ENCODE measurements around the gene LRIT3.

The LRIT3 gene

DNA sequence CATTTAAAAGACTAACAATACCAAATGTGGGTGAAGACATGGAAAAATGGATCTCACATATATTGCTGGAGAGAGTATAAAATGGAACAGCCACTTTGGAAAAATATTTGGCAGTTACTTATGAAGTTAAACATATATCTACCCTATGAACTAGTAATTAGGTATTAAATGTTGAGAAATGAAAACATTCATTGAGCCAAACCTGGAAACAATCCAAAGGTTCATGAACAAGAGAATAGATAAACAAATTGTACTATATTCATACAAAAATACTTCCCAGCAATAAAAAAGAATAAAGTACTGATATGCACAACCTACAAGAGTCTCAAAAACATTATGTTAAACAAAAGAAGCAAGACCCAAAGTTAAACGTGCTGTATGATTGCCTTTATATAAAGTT lies 60.8 kb downstream of the LRIT3 start:
- no peak for DNase-seq (ENCODE audit: low read depth)
- no peak overlapping the region for H3K4me3 ChIP-seq (replicated peaks; ENCODE audit: low read depth, low read length)
- TF ChIP-seq, protein P1, sequence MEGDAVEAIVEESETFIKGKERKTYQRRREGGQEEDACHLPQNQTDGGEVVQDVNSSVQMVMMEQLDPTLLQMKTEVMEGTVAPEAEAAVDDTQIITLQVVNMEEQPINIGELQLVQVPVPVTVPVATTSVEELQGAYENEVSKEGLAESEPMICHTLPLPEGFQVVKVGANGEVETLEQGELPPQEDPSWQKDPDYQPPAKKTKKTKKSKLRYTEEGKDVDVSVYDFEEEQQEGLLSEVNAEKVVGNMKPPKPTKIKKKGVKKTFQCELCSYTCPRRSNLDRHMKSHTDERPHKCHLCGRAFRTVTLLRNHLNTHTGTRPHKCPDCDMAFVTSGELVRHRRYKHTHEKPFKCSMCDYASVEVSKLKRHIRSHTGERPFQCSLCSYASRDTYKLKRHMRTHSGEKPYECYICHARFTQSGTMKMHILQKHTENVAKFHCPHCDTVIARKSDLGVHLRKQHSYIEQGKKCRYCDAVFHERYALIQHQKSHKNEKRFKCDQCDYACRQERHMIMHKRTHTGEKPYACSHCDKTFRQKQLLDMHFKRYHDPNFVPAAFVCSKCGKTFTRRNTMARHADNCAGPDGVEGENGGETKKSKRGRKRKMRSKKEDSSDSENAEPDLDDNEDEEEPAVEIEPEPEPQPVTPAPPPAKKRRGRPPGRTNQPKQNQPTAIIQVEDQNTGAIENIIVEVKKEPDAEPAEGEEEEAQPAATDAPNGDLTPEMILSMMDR (IDR thresholded peaks at IDR 0.05; ENCODE audit: low read length, missing control alignments) = no peak

DNA sequence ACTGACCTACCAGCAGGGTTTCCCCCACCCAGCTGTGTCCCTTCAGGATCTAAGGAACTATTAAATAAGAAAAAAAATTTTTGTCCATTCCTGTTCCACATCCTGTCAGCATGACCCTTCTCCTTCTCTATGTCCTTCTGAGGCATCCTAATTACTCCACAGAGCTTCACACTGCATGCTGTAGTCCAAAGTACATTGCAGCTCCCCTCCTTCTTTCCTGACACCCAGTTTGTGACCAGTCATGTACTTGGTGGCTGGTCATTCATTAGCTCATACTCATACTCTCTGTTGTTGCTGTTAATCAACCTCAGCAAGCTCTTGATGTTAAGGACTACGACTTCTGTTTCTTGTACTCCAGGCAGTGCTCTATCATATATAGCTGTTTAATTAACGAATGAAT lies 62.3 kb downstream of the LRIT3 start:
- TF ChIP-seq, protein P1 (IDR thresholded peaks at IDR 0.05; ENCODE audit: low read length, missing control alignments) = no peak
- no peak overlapping the region for H3K4me3 ChIP-seq (replicated peaks; ENCODE audit: low read depth, low read length)
- no peak for DNase-seq (ENCODE audit: low read depth)

DNA sequence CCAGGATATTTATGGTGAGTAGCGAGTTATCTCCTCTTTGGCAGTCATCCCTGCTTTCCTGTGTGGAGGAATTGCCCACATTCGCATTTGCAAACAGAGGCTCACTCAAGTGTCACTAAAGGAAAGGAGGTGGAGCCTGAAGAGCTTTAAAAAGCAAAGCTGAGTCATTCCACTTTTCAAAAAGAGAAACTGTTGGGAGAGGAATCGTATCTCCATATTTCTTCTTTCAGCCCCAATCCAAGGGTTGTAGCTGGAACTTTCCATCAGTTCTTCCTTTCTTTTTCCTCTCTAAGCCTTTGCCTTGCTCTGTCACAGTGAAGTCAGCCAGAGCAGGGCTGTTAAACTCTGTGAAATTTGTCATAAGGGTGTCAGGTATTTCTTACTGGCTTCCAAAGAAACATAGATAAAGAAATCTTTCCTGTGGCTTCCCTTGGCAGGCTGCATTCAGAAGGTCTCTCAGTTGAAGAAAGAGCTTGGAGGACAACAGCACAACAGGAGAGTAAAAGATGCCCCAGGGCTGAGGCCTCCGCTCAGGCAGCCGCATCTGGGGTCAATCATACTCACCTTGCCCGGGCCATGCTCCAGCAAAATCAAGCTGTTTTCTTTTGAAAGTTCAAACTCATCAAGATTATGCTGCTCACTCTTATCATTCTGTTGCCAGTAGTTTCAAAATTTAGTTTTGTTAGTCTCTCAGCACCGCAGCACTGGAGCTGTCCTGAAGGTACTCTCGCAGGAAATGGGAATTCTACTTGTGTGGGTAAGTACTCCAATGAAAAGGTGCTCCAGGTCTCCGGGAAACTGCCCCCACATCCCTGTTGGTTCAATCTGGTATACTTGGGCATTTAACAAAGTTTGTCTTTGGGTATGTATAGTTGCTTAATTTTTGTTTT lies 65.0 kb downstream of the LRIT3 start, which contains the start of gene EGF:
Gene EGF (plus strand): TSS at position 178 of the 890 bp plus-strand sequence. CDS start 453 bp downstream, at position 631.
- DNase-seq (ENCODE audit: low read depth) = peak; percentile 47
- no peak within 1 kb of the TSS for H3K4me3 ChIP-seq (replicated peaks; ENCODE audit: low read depth, low read length)
- TF ChIP-seq, protein P1 (IDR thresholded peaks at IDR 0.05; ENCODE audit: low read length, missing control alignments) = no peak

DNA sequence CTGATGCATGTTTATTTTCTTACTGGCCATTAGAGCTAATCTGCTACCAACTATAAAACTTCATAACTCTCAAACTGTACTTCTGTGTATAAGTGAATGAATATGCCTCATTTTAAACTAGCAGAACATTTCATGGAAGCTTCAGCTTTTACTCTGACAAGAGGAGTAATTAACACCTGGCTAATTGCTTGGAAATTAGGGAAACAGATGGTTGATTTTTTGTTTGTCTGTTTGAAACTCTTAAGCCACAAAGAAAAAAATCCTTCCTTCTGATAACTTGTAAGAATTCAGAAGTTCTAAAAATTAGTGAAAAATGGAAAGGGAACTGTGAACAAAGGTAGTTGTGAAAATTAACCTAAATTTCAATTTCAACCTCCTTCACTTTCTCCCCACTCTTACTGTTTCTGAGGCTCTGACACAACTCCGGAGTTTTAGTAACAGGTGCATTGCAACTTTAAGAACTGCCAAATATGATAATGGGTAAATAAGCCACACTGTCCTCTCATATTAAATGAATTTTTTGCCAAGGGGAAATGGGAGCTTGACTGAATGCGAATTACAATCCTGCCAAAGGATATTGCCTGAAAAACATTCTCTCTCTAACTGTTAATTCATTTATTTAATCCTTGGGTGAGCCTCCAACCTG lies 65.8 kb downstream of the LRIT3 start:
- no peak for DNase-seq (ENCODE audit: low read depth)
- TF ChIP-seq, protein P1 (IDR thresholded peaks at IDR 0.05; ENCODE audit: low read length, missing control alignments) = no peak
- no peak overlapping the region for H3K4me3 ChIP-seq (replicated peaks; ENCODE audit: low read depth, low read length)

DNA sequence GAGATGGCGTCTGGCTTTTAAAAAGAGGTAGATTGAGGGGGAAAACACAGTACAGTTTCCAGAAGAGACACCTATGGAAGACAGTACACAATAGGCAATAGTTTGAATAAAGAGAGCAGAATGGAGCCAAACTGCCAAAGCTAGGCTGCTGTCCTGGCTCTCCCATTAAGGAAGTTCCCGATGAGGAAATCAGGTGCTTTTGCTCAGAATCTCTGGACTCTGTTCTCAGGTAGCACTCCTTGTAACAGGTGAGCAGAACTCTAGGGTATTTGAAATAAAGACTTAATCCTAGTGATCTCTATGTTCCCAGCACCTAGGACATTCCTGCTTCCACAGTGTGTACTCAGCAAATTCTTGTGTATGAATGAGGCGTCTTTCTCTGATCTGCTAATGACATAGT lies 66.4 kb downstream of the LRIT3 start:
- TF ChIP-seq, protein P1 (IDR thresholded peaks at IDR 0.05; ENCODE audit: low read length, missing control alignments) = no peak

DNA sequence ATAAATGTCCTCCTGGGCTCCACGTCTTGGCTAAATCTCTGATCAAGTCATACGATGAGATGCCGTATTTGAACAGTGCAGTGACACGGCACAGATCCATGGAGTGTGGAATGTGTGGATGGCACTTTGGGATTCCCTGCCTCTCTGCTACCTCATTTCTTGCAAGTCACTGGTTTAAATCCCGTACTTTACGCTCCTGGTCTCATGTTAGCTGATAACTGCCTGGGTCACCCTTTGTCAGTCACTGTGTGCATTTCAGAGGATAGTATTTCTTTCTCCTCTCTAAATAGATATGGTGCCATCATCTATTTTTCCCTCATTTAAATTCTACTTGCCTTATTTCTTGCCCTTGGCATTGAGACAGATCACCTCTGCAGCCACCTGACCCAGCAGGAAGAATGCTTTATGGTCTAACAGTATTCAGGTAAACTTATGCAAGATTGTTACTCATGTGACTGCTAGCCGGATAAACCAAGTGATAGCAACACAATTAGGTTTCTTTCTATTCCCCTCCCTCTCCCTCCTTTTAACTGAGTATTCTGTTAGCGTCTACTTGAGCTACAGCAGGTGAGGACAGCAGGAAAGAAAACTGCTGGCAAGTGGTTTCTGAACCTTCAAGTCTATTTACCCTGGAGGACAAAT lies 67.6 kb downstream of the LRIT3 start:
- H3K4me3 ChIP-seq (replicated peaks; ENCODE audit: low read depth, low read length) = no peak overlapping the region
- TF ChIP-seq, protein P1 (IDR thresholded peaks at IDR 0.05; ENCODE audit: low read length, missing control alignments) = no peak
- no peak for DNase-seq (ENCODE audit: low read depth)

More for the DNA sequence above, 66.4 kb downstream of the LRIT3 start:
- no peak overlapping the region for H3K4me3 ChIP-seq (replicated peaks; ENCODE audit: low read depth, low read length)
- DNase-seq (ENCODE audit: low read depth) = no peak
